ENCODE measurements around the gene TMEM100.

The TMEM100 gene

GRCh38 chr17:55705847-55706246 is 16.8 kb downstream of the TMEM100 start:
- H2AFZ ChIP-seq (ENCODE audit: low read length, unreplicated experiment) = no peak overlapping the region
- no peak overlapping the region for H3K27ac ChIP-seq (ENCODE audit: low read depth, low read length)
- H3K4me1 ChIP-seq (ENCODE audit: control insufficient read depth, insufficient read depth, low read length, unreplicated experiment) = peaks cover 19% of the 10 kb centered on the region
- no peaks in the 10 kb centered on the region for H3K79me2 ChIP-seq (ENCODE audit: control insufficient read depth, insufficient read depth, low read length, unreplicated experiment)
- H3K4me3 ChIP-seq (ENCODE audit: low read depth, low read length) = no peak overlapping the region
- no peaks in the 10 kb centered on the region for H3K36me3 ChIP-seq (ENCODE audit: insufficient read depth, low read length)
- peaks cover 19% of the 10 kb centered on the region; the same call in 1 of the 2 replicates for H3K27me3 ChIP-seq (ENCODE audit: insufficient read depth, low read length)

GRCh38 chr17:55704401-55704800 is 18.3 kb downstream of the TMEM100 start:
- H3K4me3 ChIP-seq (ENCODE audit: low read depth, low read length) = no peak overlapping the region
- no peaks in the 10 kb centered on the region for H3K36me3 ChIP-seq (ENCODE audit: insufficient read depth, low read length)
- no peak overlapping the region for H3K27ac ChIP-seq (ENCODE audit: low read depth, low read length)
- H3K79me2 ChIP-seq (ENCODE audit: control insufficient read depth, insufficient read depth, low read length, unreplicated experiment) = no peaks in the 10 kb centered on the region
- H2AFZ ChIP-seq (ENCODE audit: low read length, unreplicated experiment) = no peak overlapping the region
- H3K4me1 ChIP-seq (ENCODE audit: control insufficient read depth, insufficient read depth, low read length, unreplicated experiment) = peaks cover 11% of the 10 kb centered on the region
- H3K27me3 ChIP-seq (ENCODE audit: insufficient read depth, low read length) = peaks cover 26% of the 10 kb centered on the region; the same call in 1 of the 2 replicates

GRCh38 chr17:55702150-55702549 is 20.5 kb downstream of the TMEM100 start:
- Histone ChIP-seq H2AFZ (ENCODE audit: low read length, unreplicated experiment) (no peak overlapping the region), H3K27me3 (ENCODE audit: insufficient read depth, low read length) (peaks cover 26% of the 10 kb centered on the region; the same call in 1 of the 2 replicates), H3K27ac (ENCODE audit: low read depth, low read length) (no peak overlapping the region), H3K4me3 (ENCODE audit: low read depth, low read length) (no peak overlapping the region), H3K79me2 (ENCODE audit: control insufficient read depth, insufficient read depth, low read length, unreplicated experiment) (no peaks in the 10 kb centered on the region), H3K36me3 (ENCODE audit: insufficient read depth, low read length) (no peaks in the 10 kb centered on the region), H3K4me1 (ENCODE audit: control insufficient read depth, insufficient read depth, low read length, unreplicated experiment) (no peaks in the 10 kb centered on the region)

- Histone ChIP-seq H3K27ac (ENCODE audit: low read depth, low read length) (no peak overlapping the region), H3K4me3 (ENCODE audit: low read depth, low read length) (no peak overlapping the region), H2AFZ (ENCODE audit: low read length, unreplicated experiment) (no peak overlapping the region), H3K4me1 (ENCODE audit: control insufficient read depth, insufficient read depth, low read length, unreplicated experiment) (no peaks in the 10 kb centered on the region), H3K36me3 (ENCODE audit: insufficient read depth, low read length) (no peaks in the 10 kb centered on the region), H3K27me3 (ENCODE audit: insufficient read depth, low read length) (peaks cover 26% of the 10 kb centered on the region), H3K79me2 (ENCODE audit: control insufficient read depth, insufficient read depth, low read length, unreplicated experiment) (no peaks in the 10 kb centered on the region)
Observed at GRCh38 chr17:55699181-55699860, 23.3 kb downstream of the TMEM100 start.

GRCh38 chr17:55694286-55694910 is 28.3 kb downstream of the TMEM100 start:
- Histone ChIP-seq H3K4me1 (ENCODE audit: control insufficient read depth, insufficient read depth, low read length, unreplicated experiment) (no peaks in the 10 kb centered on the region), H3K36me3 (ENCODE audit: insufficient read depth, low read length) (no peaks in the 10 kb centered on the region), H3K4me3 (ENCODE audit: low read depth, low read length) (no peak overlapping the region), H2AFZ (ENCODE audit: low read length, unreplicated experiment) (no peak overlapping the region), H3K27me3 (ENCODE audit: insufficient read depth, low read length) (peaks cover 14% of the 10 kb centered on the region), H3K27ac (ENCODE audit: low read depth, low read length) (no peak overlapping the region), H3K79me2 (ENCODE audit: control insufficient read depth, insufficient read depth, low read length, unreplicated experiment) (no peaks in the 10 kb centered on the region)

GRCh38 chr17:55693254-55694216 is 29.1 kb downstream of the TMEM100 start:
- Histone ChIP-seq H2AFZ (ENCODE audit: low read length, unreplicated experiment) (no peak overlapping the region), H3K4me1 (ENCODE audit: control insufficient read depth, insufficient read depth, low read length, unreplicated experiment) (no peaks in the 10 kb centered on the region), H3K4me3 (ENCODE audit: low read depth, low read length) (no peak overlapping the region), H3K27me3 (ENCODE audit: insufficient read depth, low read length) (peaks cover 23% of the 10 kb centered on the region), H3K27ac (ENCODE audit: low read depth, low read length) (no peak overlapping the region), H3K79me2 (ENCODE audit: control insufficient read depth, insufficient read depth, low read length, unreplicated experiment) (no peaks in the 10 kb centered on the region), H3K36me3 (ENCODE audit: insufficient read depth, low read length) (no peaks in the 10 kb centered on the region)

- no peaks in the 10 kb centered on the region for H3K36me3 ChIP-seq (ENCODE audit: insufficient read depth, low read length)
- H2AFZ ChIP-seq (ENCODE audit: low read length, unreplicated experiment) = no peak overlapping the region
- H3K4me1 ChIP-seq (ENCODE audit: control insufficient read depth, insufficient read depth, low read length, unreplicated experiment) = no peaks in the 10 kb centered on the region
- no peak overlapping the region for H3K4me3 ChIP-seq (ENCODE audit: low read depth, low read length)
- no peak overlapping the region for H3K27ac ChIP-seq (ENCODE audit: low read depth, low read length)
- no peaks in the 10 kb centered on the region for H3K79me2 ChIP-seq (ENCODE audit: control insufficient read depth, insufficient read depth, low read length, unreplicated experiment)
- H3K27me3 ChIP-seq (ENCODE audit: insufficient read depth, low read length) = peaks cover 23% of the 10 kb centered on the region
Observed at GRCh38 chr17:55692276-55692675, 30.4 kb downstream of the TMEM100 start.

- Histone ChIP-seq H3K79me2 (ENCODE audit: control insufficient read depth, insufficient read depth, low read length, unreplicated experiment) (no peaks in the 10 kb centered on the region), H3K4me1 (ENCODE audit: control insufficient read depth, insufficient read depth, low read length, unreplicated experiment) (no peaks in the 10 kb centered on the region), H3K27me3 (ENCODE audit: insufficient read depth, low read length) (peaks cover 23% of the 10 kb centered on the region), H2AFZ (ENCODE audit: low read length, unreplicated experiment) (no peak overlapping the region), H3K4me3 (ENCODE audit: low read depth, low read length) (no peak overlapping the region), H3K36me3 (ENCODE audit: insufficient read depth, low read length) (no peaks in the 10 kb centered on the region), H3K27ac (ENCODE audit: low read depth, low read length) (no peak overlapping the region)
Observed at GRCh38 chr17:55691666-55692065, 31.0 kb downstream of the TMEM100 start.

- no peaks in the 10 kb centered on the region for H3K79me2 ChIP-seq (ENCODE audit: control insufficient read depth, insufficient read depth, low read length, unreplicated experiment)
- H3K36me3 ChIP-seq (ENCODE audit: insufficient read depth, low read length) = no peaks in the 10 kb centered on the region
- peaks cover 26% of the 10 kb centered on the region for H3K27me3 ChIP-seq (ENCODE audit: insufficient read depth, low read length)
- H3K27ac ChIP-seq (ENCODE audit: low read depth, low read length) = no peak overlapping the region
- H2AFZ ChIP-seq (ENCODE audit: low read length, unreplicated experiment) = no peak overlapping the region
- no peak overlapping the region for H3K4me3 ChIP-seq (ENCODE audit: low read depth, low read length)
- H3K4me1 ChIP-seq (ENCODE audit: control insufficient read depth, insufficient read depth, low read length, unreplicated experiment) = no peaks in the 10 kb centered on the region
Observed at GRCh38 chr17:55690105-55690508, 32.6 kb downstream of the TMEM100 start.

- H3K4me1 ChIP-seq (ENCODE audit: control insufficient read depth, insufficient read depth, low read length, unreplicated experiment) = no peaks in the 10 kb centered on the region
Observed at GRCh38 chr17:55689672-55690071, 33.0 kb downstream of the TMEM100 start.

More at GRCh38 chr17:55689672-55690071, 33.0 kb downstream of the TMEM100 start:
- no peak overlapping the region for H3K27ac ChIP-seq (ENCODE audit: low read depth, low read length)
- H3K36me3 ChIP-seq (ENCODE audit: insufficient read depth, low read length) = no peaks in the 10 kb centered on the region
- no peak overlapping the region for H2AFZ ChIP-seq (ENCODE audit: low read length, unreplicated experiment)
- H3K27me3 ChIP-seq (ENCODE audit: insufficient read depth, low read length) = peaks cover 30% of the 10 kb centered on the region
- H3K4me3 ChIP-seq (ENCODE audit: low read depth, low read length) = no peak overlapping the region
- H3K79me2 ChIP-seq (ENCODE audit: control insufficient read depth, insufficient read depth, low read length, unreplicated experiment) = no peaks in the 10 kb centered on the region

Data from ACC112 (cell line).